ENCODE data around the gene NUDT6.

GRCh38 chr4:122855353-122855890 lies 67.0 kb downstream of the NUDT6 start:
- no peak for TF ChIP-seq CTCF (IDR thresholded peaks at IDR 0.05)
- no peak for TF ChIP-seq POLR2A (IDR thresholded peaks at IDR 0.05)
